Progenitor cell of endocrine pancreas (in vitro differentiated cells): ENCODE measurements around the gene ATXN7L1. TPM values are rescaled to one million over a fixed set of nuclear protein-coding genes. Genes with fewer than 3 reads are reported as not detected.

ENCODE experiments used
- DNase-seq: peaks from one replicate; pipeline ENCODE4 v3.0.0; 2021; ENCODE audit warnings: low spot score; ENCODE audit not compliant: unreplicated experiment
- H3K27ac Mint-ChIP-seq: 2 replicates; pipeline ENCODE4 v1.8.0; 2021; ENCODE audit warnings: mild to moderate bottlenecking, moderate library complexity, mixed read lengths
- H3K27me3 Mint-ChIP-seq: 2 replicates; pipeline ENCODE4 v1.8.0; 2021; ENCODE audit warnings: mixed read lengths
- H3K36me3 Mint-ChIP-seq: 2 replicates; pipeline ENCODE4 v1.8.0; 2022; ENCODE audit warnings: mixed read lengths; ENCODE audit not compliant: insufficient read depth
- H3K4me1 Mint-ChIP-seq: 2 replicates; pipeline ENCODE4 v1.8.0; 2021; ENCODE audit warnings: low read depth, mixed read lengths
- H3K4me3 Mint-ChIP-seq: 2 replicates; pipeline ENCODE4 v1.8.0; 2021; ENCODE audit warnings: low read depth, mild to moderate bottlenecking, moderate library complexity, mixed read lengths
- H3K9me3 Mint-ChIP-seq: 2 replicates; pipeline ENCODE4 v1.8.0; 2021; ENCODE audit warnings: low read depth, mixed read lengths
- CTCF ChIP-seq: fragments of 200-600 bp; sonication (generic); IDR thresholded peaks from one replicate; pipeline ENCODE4 v1.5.0; 2021; ENCODE audit warnings: antibody characterized with exemption, mild to moderate bottlenecking; ENCODE audit not compliant: unreplicated experiment
- total RNA-seq: library from RNA; stranded (reverse); gene quantifications from 2 replicates; pipeline ENCODE4 v1.2.1, GENCODE V29; 2021

The ATXN7L1 gene
- total RNA-seq, 1 donor from 2014 or later, result 18.3 TPM

- no peak for DNase-seq
- Mint-ChIP-seq H3K27me3 (peaks cover 5% of the 10 kb centered on the region), H3K4me1 (no peaks in the 10 kb centered on the region), H3K36me3 (peaks cover 13% of the 10 kb centered on the region), H3K27ac (no peak overlapping the region), H3K9me3 (no peaks in the 10 kb centered on the region), H3K4me3 (no peak overlapping the region)
- TF ChIP-seq CTCF, result no peak
These were observed 10.1 kb downstream of the ATXN7L1 start for GRCh38 chr7:105866102-105866801.

- Mint-ChIP-seq H3K27me3 (peaks cover 8% of the 10 kb centered on the region), H3K27ac (no peak overlapping the region), H3K4me3 (no peak overlapping the region), H3K36me3 (peaks cover 7% of the 10 kb centered on the region), H3K4me1 (peaks cover 1% of the 10 kb centered on the region), H3K9me3 (no peaks in the 10 kb centered on the region)
- no peak for TF ChIP-seq CTCF
- DNase-seq, result no peak
These were observed 12.5 kb downstream of the ATXN7L1 start for GRCh38 chr7:105863876-105864275.

- peaks cover 4% of the 10 kb centered on the region for H3K36me3 Mint-ChIP-seq
- no peak for TF ChIP-seq CTCF
- no peak overlapping the region for H3K4me3 Mint-ChIP-seq
- no peak for DNase-seq
- peak overlapping the region; percentile 20 for H3K27ac Mint-ChIP-seq
- peaks cover 1% of the 10 kb centered on the region for H3K4me1 Mint-ChIP-seq
- H3K27me3 Mint-ChIP-seq, result peaks cover 8% of the 10 kb centered on the region
- no peaks in the 10 kb centered on the region for H3K9me3 Mint-ChIP-seq
These were observed 13.6 kb downstream of the ATXN7L1 start for GRCh38 chr7:105862770-105863169.

GRCh38 chr7:105862276-105862675 lies 14.1 kb downstream of the ATXN7L1 start:
- no peak overlapping the region for H3K27ac Mint-ChIP-seq
- TF ChIP-seq CTCF, result no peak
- H3K27me3 Mint-ChIP-seq, result peaks cover 8% of the 10 kb centered on the region
- no peaks in the 10 kb centered on the region for H3K9me3 Mint-ChIP-seq
- no peak for DNase-seq
- peaks cover 4% of the 10 kb centered on the region for H3K36me3 Mint-ChIP-seq
- H3K4me3 Mint-ChIP-seq, result no peak overlapping the region
- H3K4me1 Mint-ChIP-seq, result peaks cover 1% of the 10 kb centered on the region

- Mint-ChIP-seq H3K27me3 (peaks cover 8% of the 10 kb centered on the region), H3K4me1 (peaks cover 5% of the 10 kb centered on the region), H3K9me3 (no peaks in the 10 kb centered on the region), H3K4me3 (no peak overlapping the region), H3K36me3 (peaks cover 3% of the 10 kb centered on the region), H3K27ac (no peak overlapping the region)
- TF ChIP-seq CTCF, result no peak
- DNase-seq, result no peak
These were observed 15.2 kb downstream of the ATXN7L1 start for GRCh38 chr7:105861224-105861623.
